Measurements from ENCODE around the gene ZNF532. TPM values are rescaled to one million over a fixed set of nuclear protein-coding genes. Genes with fewer than 3 reads are reported as not detected.

The ZNF532 gene
- total and polyA plus RNA-seq, 2 of the 13 experiments (the other 11 are each of a cell fraction or from before 2014, with no cell fraction given), result not detected

- WGBS (ENCODE audit: low lambda C conversion rate), result 30% methylated on average over 4 of the region's 4 CpGs
- Histone ChIP-seq H3K36me3 (replicated peaks in 1 of 2; ENCODE audit: control insufficient read depth in 1 of 2, insufficient read depth in 2 of 2, low read length in 2 of 2) (no peaks in the 10 kb centered on the region), H3K27me3 (ENCODE audit: control insufficient read depth in 1 of 2, insufficient read depth in 2 of 2, low read length in 2 of 2) (peaks cover 3 to 49% of the 10 kb centered on the region in 2 experiments; a peak in 4 of 5 replicates), H3K4me3 (replicated peaks in 1 of 3; ENCODE audit: insufficient read depth in 1 of 3, low read depth in 2 of 3, low read length in 3 of 3) (no peak overlapping the region), H3K9ac (ENCODE audit: insufficient read depth, low read depth, low read length) (no peak overlapping the region), H3K9me3 (ENCODE audit: low read length) (no peaks in the 10 kb centered on the region), H4K20me1 (ENCODE audit: insufficient read depth, low read length) (no peaks in the 10 kb centered on the region), H3K4me1 (ENCODE audit: insufficient read depth, low read length) (no peaks in the 10 kb centered on the region), H3K4me2 (ENCODE audit: low read depth, low read length) (no peak overlapping the region), H3K79me2 (ENCODE audit: insufficient read depth, low read length) (no peaks in the 10 kb centered on the region), H3K27ac (ENCODE audit: extremely low read length, insufficient read depth, low read length) (no peak overlapping the region), H2AFZ (ENCODE audit: low read length) (no peak overlapping the region)
- in situ Hi-C loops (cut with HindIII; ENCODE audit: extremely low pct_ligation_motif_present, low pct_unique_long_range_greater_than_20kb), result no loop called here
- ATAC-seq (no peak), FAIRE-seq (no peak), DNase-seq (ENCODE audit: low spot score) (no peak)
- BruUV-seq (replicated peaks), result no TSS peak
- ChIA-PET CTCF (ENCODE audit: low intra/inter-chr PET ratio, low total read pairs) (no interaction called here), POLR2A (no interaction called here)
- intact Hi-C loops (cut with micrococcal nuclease; ENCODE audit: unreplicated experiment), result no loop called here
- no peak for TF ChIP-seq ZNF468 (CRISPR knock-in tag; IDR thresholded peaks at IDR 0.05)
- no peak for TF ChIP-seq HNRNPH1 (optimal IDR thresholded peaks at IDR 0.05; ENCODE audit: low read depth, low read length)
- no peak for TF ChIP-seq KMT2B (CRISPR knock-in tag; IDR thresholded peaks at IDR 0.05)
- no peak for TF ChIP-seq ZNF407 (CRISPR knock-in tag; IDR thresholded peaks at IDR 0.05; ENCODE audit: not compliant biosample characterization)
- TF ChIP-seq KDM5A (IDR thresholded peaks at IDR 0.05; ENCODE audit: borderline replicate concordance, low read length), result no peak
Observed at GRCh38 chr18:58911241-58911640, 46.6 kb downstream of the ZNF532 start.
